Left renal cortex interstitium (tissue), 4 donors: ENCODE data around the gene TMEM253. TPM values are rescaled to one million over a fixed set of nuclear protein-coding genes. Genes with fewer than 3 reads are reported as not detected.

ENCODE experiments used
- DNase-seq, 4 donors: peaks; one replicate each; pipeline ENCODE4 v3.0.0-alpha.2; 2013; ENCODE audit warnings: low read depth in 4 of 4, low spot score in 2 of 4, missing footprints in 1 of 4
- polyA plus RNA-seq, 4 donors: library from polyadenylated mRNA; unstranded; fragments of 120-200 nt; gene quantifications; one replicate each; pipeline ENCODE4 v1.2.1, GENCODE V29; 2013; ENCODE audit not compliant: insufficient read length in 4 of 4

Gene TMEM253
- polyA plus RNA-seq, result 1 to 10 TPM in 3 of 4 donors, under 1 TPM in 1; 0.47 to 1.7 (median 1.0) TPM

DNA sequence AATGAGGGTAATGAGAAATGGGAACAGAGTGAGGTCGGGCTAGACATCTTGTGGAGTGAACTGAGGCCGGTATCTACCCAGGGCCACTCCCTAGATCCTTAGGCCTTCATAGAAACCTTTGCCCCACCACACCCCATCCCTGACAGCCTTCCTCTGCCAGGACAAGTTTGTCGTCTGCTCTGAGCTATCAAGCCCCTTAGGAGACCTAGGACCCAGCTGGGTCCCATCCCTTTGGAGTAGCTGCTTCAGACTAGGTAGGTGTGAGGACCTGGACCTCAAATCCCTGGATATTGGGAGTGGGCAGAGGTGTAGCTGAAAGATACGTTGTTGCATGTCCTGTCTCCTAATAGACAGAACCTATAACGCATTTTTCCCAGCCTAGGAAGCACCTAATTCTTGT is at the start of gene TMEM253:
Gene TMEM253, plus strand, starts transcription at position 136 of the 400 bp plus-strand sequence. CDS start 278 bp downstream, outside the sequence.
- DNase-seq, result no peak

DNA sequence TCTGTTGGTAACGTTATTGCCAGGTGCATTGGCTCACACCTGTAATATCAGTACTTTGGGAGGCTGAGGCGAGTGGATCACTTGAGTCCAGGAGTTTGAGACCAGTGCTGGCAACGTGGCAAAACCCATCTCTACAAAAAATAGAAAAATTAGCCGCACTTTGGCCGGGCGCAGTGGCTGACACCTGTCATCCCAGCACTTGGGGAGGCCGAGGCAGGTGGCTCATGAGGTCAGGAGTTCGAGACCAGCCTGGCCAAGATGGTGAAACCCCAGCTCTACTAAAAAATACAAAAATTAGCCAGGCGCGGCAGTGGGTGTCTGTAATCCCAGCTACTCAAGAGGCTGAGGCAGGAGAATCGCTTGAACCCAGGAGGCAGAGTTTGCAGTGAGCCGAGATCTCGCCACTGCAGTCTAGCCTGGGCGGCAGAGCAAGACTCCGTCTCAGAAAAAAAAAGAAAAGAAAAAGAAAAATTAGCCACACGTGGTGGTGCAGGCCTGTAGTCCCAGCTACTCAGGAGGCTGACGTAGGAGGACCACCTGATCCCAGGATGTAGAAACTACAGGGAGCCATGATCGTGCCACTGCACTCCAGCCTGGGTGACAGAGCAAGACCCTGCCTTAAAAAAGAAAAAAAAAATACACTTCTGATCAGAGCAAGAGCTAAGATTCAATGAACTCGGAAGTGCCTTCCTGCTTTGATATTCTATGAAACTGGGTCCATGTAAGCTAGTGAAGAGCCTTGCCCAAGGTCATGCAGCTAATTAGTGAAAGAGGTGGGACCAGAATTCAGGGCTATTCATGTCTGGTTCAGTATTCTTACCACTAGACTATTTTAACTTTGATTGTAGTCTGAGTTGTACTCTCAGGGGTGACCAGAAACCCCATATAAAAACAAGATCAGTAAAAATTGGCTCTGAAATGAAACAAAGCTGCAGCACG is 47.4 kb upstream of the TMEM253 start:
- DNase-seq, result no peak

DNA sequence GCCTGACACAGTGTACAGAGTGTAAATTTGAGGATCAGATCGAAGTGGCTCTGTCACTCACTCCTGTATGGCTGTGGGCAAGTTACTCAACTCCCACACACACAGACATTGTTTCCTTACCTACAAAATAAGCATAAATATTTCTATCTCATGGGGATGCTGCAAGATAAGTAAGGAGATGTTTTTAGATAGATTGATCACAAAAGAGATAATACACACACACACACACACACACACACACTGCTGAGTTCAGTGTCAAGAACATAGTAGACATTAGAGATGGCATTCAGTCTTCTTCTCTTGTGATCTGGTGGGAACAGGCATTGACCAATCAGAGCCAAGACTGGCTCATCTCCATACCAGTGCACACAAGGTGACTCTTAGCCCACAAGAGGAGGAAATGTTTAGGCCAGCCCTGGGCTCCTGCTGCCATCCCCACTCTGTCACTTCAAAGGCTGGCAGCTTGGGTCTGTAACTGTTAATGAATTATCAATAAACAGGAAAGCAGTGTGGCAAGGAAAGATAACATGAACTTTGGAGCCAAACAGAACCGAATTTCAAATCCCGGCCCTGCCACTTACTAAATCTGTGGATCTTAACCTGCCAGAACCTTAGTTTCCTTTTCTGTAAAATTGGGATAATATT is 46.6 kb upstream of the TMEM253 start:
- DNase-seq, result no peak

- DNase-seq, result no peak
These were observed 46.1 kb upstream of the TMEM253 start for GRCh38 chr14:21054768-21055145.

- DNase-seq, result no peak
These were observed 45.3 kb upstream of the TMEM253 start for GRCh38 chr14:21055432-21056117.

DNA sequence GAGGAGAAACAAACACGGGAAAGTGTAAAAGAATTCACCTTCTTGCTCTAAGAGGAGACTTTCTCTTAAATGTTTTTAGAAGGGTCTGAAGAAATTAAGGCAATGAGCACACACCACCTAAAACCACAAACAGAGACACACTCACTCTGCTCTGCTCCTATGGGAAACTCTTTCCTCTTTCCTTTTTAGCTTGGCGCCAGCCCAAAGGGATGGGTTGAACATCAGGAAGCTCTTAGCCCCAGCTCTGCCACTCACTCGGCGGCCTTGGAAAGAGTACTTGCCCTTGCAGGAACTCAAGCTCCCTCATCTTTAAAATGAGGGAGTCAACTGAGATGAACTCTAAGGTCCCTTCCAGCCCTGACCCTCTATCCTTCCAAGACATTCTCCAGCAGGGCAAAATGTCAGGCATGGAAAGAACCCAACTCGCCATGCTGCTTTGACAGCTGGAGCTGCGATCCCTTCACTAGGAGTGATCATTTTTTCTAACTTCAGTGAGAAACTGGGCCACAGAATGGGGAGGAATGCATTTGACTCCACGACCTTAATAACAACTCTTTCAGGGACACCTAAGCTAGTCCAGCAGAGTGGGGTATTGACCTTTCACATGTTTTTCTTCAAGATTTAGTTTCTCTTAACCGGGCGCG is 44.2 kb upstream of the TMEM253 start:
- no peak for DNase-seq

DNA sequence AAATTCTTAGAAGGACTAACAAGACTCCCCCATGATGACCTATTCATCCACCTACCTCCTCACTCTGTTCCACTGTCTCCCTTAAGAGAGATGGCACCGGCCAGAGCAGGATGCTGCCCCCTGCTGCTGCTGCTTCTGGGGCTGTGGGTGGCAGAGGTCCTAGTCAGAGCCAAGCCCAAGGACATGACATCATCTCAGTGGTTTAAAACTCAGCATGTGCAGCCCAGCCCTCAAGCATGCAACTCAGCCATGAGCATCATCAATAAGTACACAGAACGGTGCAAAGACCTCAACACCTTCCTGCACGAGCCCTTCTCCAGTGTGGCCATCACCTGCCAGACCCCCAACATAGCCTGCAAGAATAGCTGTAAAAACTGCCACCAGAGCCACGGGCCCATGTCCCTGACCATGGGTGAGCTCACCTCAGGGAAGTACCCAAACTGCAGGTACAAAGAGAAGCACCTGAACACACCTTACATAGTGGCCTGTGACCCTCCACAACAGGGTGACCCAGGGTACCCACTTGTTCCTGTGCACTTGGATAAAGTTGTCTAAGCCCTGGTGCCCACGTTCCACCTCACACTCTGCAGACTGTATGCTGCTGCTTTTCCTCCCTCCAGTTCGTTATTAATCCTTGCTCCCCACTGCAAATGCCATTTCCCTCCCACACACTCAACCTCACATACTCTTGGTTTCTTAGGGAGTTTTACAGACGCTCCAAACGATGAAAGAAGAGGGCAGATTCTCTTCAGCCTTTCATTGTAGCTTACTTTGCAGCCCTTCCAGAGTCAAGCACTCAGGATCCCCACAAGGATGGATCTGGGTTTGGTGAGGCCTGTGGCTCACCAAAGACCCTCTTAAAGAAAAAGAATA is 42.8 kb upstream of the TMEM253 start, which contains the start of gene RNASE8:
Gene RNASE8, plus strand, starts transcription at position 20 of the 873 bp plus-strand sequence. Its CDS starts 71 bp downstream, at position 91.
- DNase-seq, result no peak

- no peak for DNase-seq
These were observed 42.0 kb upstream of the TMEM253 start for GRCh38 chr14:21058903-21059302.

- no peak for DNase-seq
These were observed 40.8 kb upstream of the TMEM253 start for GRCh38 chr14:21059842-21060613.

DNA sequence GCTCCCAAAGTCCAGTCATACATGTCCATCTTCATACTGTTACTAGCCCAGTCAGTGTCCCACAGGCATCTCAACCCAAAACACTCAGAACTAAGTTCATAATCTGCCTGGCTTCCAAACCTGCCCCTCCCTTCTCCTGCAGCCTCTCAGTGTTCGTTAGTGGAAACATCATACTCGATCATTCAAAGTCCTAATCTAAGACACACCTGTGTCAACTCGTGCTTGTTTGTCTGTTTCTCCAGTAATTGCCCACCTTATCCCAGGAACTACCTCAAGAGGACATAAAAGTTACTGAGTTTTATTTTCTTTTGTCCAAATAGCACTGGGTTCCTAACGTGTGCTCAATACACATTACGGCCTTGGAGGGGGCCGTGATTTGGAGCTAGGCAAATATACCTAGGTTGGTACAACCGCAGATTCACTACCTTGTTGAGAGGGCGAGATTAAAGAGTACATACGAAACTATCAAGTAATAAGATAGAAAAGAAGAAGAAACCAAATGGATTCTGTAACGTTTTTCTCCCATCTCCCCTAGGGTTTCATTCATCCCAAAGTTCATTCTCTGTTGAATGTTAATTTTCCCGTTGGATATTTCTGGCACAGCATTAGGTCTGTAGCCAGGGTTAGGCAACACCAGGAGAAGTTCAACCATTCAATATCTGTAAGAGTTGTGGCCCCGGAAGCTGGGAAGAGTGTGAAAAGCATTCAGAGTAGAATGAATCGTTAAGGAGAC is 40.1 kb upstream of the TMEM253 start:
- no peak for DNase-seq

- DNase-seq, result no peak
These were observed 39.6 kb upstream of the TMEM253 start for GRCh38 chr14:21061347-21061668.

DNA sequence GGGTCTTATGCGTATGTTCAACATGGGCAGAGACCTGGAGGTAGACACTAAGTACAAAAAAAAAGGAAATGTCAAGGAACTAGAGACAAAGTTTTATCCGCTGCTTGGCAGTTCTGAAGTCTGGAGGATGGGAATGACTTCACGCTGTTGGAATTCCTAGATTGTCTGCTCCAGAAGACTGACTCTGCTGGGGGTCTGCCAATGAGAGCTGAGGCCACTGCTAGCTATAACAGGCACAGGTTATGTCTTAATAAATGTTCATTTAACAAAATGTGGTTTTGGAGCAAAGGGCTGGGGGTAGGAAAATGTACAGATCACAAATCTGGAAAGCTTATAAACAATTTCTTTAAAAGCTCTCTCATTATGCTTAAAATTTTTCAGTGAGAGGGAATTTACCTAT is 37.4 kb upstream of the TMEM253 start:
- no peak for DNase-seq

DNA sequence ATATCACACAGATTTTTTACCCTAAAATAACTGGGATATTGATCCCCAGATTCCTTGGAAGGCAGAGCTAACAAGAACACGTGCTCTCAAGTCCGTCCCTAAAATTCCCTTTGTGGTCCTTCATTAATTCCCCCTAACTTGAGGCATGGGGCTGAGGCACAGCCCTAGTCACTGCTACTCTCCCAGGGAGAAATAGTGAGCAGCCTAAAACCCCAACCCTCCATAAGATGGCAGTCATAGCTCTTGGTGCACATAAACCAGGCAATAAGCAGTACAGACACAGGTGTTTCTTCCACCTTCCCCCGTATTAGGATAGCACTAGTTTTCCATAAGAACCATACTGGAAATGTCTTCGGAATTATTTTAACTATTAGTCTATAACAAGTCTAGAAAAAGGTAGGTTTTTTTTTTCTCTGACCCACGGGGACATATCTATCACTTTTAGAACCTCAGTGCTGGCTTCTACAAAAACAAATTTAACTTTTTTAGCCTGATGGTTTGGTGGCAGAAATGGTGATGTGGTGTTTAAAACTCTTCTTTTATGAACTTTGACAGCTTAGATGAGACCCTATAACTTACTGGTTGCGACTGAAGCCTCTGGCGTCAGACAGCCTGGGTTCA is 33.9 kb upstream of the TMEM253 start:
- no peak for DNase-seq

DNA sequence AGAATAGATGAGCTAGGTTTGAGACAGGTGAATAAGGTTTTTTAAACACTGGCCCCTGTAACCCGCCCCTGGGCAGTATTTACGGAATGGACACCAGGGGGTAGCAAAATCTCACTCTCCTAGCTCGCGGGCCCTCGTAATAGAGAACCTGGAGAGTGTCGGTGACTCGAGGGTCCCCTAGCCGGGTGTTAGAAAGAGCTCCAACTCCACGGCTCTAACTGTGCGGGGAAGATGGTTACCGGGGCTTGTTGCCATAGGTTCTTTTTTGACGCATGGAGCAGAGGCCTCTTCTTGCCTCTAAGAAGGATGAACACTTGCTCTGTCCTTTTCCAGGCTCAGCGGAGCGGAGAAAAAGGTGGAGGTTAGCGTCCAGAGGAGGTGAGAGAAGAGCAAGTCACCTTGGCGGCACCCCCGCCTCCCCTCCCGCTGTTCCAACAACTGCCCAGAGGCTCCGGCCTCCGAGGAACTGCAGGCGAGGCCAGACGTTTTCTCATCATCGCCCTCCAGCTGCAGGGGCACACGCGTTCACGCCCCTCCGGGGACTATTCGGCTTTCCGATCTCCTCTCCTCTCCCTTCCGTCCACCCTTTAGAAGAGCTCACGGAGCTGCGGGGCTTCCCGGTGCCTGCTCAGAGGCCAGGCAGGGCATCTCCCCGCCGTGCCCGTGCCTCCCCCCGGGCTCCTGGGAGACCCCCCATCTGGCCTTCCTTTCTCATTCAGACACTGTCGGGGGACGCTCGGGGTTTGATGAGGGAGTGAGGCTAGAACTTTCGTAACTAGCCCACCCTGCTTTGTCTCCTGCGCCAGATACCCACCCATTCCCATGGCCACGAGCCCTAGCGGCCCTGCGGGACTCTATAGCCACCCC is 32.1 kb upstream of the TMEM253 start:
- peak in 3 of 4 donors; percentile 43 to 67 (median 48) for DNase-seq

- DNase-seq, result peak; percentile 28 to 65 (median 42)
These were observed 31.3 kb upstream of the TMEM253 start for GRCh38 chr14:21069388-21070082.

DNA sequence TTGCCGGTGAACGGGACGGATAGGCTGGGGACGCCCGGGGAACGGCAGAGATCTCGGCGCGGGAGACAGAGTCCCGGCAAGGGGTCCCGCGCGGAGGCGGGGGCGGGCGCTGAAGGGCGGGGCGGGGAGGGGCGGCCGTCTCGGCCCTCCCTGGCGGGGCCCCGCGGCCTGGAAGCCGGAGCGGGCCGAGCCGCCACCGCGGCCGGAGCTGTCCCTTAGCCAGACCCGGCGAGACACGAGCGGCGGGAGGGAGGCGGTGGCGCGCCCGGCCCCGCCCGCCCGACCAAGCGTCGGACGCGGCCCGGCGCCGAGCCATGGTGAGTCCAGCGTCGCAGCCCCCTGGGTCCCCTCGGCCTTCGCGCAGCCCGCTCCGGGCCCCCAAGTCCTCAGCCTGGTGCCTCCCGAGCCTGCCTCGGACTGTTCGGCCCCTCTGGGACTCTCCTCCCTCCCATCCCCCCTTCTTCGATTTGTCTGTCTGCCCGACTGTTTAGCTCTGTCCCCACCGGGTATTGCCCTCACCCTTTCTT is 30.7 kb upstream of the TMEM253 start, which contains the start of gene ARHGEF40:
Gene ARHGEF40, plus strand, starts transcription at position 222 of the 527 bp plus-strand sequence. Its CDS starts 93 bp downstream, at position 315.
- peak; percentile 34 to 53 (median 46) for DNase-seq
